Activated CD8-positive, alpha-beta memory T cell treated with anti-CD3 and anti-CD28 coated beads for 24 hours (primary cell): Measurements from ENCODE around the gene UNKL.

Source experiments
- DNase-seq: peaks from one replicate; pipeline ENCODE4 v3.0.0-alpha.2; 2020

Gene UNKL

DNA sequence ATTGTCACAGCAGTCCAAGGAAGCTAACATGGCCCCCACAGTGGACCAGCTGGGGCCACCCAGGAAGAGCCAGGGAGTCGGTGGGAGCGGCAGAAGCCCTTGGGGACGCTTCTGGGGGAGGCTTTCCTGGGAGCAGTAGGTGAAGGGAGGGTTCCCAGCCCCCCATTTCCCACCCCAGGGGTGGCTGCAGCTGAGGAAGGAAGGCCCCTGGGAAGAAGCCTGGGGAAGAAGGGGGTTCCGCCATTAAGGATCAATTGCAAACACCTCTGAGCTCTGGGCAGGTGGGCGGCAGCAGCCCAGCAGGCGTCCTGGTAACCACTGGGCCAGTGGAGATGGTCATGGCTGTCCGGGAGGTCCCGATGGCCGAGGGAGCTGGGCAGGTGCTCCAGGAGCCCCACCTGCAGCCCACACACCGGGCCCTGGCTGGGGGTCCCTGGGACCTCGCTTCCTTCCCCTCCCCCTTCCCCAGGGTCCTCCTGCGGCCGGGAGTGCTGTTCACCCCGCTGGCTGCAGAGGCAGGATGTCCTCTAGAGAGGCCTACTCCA lies 15.8 kb upstream of the UNKL start:
- no peak for DNase-seq

- DNase-seq = no peak
Observed at GRCh38 chr16:1429631-1430030, 15.1 kb upstream of the UNKL start.

DNA sequence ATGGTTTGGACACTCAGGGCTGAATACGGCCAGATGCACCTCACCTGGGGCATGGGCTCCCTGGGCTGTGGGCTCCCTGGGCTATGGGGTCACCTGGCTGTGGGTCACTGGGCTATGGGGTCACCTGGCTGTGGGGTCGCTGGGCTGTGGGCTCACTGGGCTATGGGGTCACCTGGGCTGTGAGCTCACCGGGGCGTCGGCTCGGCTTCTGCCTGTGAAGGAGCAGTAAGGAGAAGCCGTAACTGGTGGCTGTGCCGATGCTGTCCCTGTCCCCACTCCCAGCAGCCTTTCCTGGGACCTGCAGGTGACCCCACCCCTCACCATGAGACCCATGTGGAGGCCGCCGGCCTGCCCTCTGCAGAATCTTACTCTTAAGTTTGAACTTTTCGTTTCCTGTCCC lies 14.5 kb upstream of the UNKL start:
- no peak for DNase-seq

- DNase-seq = peak; percentile 81
Observed at GRCh38 chr16:1428511-1428910, 14.0 kb upstream of the UNKL start.

DNA sequence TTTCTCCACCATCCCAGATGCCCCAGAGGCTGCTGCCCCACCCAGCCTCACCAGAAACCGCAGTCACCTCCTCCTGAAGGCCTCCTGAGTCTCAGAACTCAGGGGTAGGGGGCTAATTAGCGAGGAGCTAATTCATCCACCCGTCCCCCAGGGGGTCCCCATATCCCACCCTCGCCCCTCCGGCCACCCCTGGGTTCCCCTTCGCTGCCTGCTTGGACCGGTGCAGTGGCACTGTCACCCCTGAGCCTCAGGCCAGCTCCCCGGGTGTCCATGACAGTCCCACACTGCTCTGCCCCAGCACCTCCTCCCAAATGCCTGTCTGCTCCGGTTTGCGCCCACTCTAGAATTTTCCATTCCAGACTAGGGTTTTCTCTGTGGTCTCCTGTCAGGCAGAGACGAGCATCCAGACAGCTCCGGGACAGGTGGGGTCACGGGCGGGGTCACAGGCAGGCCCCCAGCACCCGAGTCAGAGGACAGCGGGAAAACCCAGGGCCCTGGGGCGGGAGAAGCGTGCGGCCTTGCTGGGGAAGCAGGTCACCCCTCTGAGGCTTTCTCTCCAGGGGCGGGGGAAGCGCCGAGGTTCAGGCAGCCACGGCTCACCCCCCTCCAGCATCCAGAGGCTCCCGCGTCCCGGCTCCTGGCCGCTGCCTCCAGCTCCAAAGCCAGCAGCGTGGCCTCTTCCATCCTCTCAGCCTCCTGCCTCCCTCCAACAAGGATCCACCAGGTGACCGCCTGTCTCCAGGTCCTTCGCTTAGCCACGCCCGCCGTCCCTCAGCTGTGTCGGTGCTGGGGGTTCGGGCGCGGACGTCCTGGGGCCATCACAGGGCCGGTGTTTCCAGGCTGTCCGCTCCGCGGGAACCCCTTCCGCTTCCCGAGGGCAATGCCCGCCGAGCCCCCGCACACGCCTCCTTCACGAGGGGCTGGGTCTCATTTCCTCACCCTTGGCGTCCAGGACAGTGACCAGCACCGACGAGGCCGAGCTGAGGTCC lies 13.3 kb upstream of the UNKL start:
- DNase-seq = no peak

- DNase-seq = no peak
Observed at GRCh38 chr16:1426734-1427471, 12.4 kb upstream of the UNKL start.

- DNase-seq = no peak
Observed at GRCh38 chr16:1425616-1426370, 11.3 kb upstream of the UNKL start.

DNA sequence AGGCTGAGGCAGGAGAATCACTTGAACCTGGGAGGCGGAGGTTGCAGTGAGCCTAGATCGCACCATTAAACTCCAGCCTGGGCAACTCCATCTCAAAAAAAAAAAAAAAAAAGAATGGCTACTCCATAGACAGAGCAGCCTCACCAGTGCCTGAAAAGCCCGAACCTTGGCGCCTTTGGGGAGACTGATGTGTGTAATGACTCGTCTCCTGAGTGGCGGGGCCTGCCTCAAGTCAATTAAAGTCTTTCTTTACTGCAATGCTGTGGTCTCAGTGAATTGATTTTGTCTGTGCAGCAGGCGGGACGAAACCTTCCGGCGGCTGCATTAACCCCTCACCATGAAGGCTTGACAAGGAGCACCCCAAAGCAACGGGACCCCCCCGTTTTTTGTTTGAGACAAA lies 9.5 kb upstream of the UNKL start:
- no peak for DNase-seq

- no peak for DNase-seq
Observed at GRCh38 chr16:1422076-1422475, 7.6 kb upstream of the UNKL start.

GRCh38 chr16:1420111-1420539 lies 5.6 kb upstream of the UNKL start:
- no peak for DNase-seq

DNA sequence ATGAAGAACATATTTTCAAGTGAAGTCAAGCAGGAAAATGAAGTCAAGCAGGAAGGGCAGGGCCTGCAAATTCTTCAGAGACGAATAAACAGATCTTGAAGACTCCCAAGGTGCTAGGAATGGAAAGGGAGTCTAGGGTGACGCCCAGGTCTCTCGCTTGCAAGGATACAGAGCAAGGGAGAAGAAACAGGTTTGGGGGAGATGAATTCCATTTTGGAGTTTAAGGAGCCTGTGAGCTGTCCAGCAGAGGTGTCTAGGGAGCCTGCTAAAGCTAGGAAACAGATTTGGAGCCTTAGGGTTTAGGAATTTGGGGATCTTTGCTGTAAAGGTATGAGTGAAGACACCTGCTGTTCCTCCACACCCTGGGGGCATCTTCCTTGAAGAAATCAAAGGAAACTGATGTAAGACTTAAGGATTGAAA lies 2.0 kb upstream of the UNKL start:
- DNase-seq = no peak

GRCh38 chr16:1413684-1414531 lies 596 bp downstream of the UNKL start:
- peak; percentile 88 for DNase-seq

DNA sequence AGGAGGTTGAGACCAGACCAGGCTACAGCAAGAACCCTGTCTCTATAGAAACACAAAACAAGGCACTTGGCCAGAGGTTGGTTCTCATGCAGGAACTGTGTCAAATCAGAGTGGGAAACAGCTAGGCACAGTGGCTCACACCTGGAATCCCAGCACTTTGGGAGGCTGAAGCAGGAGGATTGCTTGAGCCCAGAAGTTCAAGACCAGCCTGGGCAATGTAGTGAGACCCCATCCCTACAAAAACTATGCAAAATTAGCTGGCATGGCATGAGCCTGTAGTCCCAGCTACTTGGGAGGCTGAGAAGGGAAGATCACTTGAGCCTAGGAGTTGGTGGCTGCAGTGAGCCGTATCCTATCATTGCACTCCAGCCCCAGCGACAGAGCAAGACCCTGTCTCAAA lies 1.7 kb downstream of the UNKL start:
- no peak for DNase-seq

DNA sequence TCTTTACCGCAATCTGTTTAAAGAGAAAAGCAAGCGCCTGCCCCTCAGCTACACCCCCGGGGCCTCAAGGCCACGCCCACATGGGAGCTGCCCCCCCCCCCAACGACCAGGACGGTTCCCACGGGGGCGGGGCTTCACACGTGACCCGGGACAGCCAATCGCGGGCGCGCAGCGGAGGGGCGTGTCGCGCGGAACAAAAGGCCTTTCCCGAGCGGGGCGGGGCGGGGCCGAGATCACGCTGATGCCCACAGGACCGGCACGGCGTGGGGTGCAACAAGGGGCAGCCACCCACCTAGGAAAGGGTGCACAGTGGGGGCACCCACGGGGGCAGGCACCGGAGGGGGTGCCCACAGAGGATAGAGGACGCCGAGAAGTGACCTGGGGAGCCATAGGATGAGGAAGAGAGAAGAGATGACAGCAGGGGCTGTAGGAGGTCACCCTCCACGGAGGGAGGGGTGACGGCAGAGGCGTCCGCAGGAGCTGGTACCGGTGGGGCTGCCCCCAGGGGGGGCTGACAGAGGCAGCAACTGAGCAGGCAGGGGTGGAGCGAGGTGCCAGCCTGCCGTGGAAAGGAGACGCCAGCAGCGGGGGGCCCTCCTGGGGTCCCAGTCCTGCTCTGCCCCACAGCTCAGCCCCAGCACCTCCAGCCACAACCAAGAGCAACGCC lies 6.2 kb downstream of the UNKL start:
- DNase-seq = peak; percentile 100

- no peak for DNase-seq
Observed at GRCh38 chr16:1407753-1408152, 6.8 kb downstream of the UNKL start.

- no peak for DNase-seq
Observed at GRCh38 chr16:1403733-1404132, 10.8 kb downstream of the UNKL start.

GRCh38 chr16:1403036-1403435 lies 11.5 kb downstream of the UNKL start:
- DNase-seq = no peak

- DNase-seq = no peak
Observed at GRCh38 chr16:1401758-1402154, 12.7 kb downstream of the UNKL start.

DNA sequence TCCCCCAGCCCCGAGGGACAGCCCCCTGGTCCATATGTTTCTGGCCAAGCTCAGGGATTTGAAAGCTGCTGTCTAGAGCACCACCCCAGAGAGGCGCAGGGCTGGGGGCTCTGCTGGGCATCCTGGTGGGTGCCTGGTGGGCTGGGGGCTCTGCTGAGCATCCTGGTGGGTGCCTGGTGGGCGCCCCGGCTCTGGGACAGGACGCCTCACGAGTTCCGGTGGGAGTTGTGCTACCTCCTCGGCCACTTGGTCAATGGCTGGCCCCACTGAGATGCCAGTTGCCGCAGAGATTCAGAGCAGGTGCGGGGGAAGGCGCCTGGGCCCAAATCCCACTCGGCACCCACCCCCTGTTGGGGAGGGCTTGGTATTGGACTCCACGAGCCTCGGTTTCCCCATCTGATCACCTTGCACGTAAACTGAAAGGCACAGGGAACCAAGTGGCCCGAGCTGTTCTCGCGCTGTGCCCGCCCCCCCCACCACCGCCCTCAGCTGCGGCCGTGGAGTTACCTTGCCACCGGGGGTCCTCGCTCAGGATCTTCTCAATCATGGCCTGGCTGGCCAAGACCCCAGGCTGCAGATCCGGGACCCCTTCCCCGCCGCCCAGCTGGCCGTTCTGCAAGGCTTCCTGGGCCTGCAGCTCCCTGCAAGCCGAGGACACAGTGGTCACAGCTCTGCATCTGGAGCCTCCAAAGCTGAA lies 13.3 kb downstream of the UNKL start:
- no peak for DNase-seq

DNA sequence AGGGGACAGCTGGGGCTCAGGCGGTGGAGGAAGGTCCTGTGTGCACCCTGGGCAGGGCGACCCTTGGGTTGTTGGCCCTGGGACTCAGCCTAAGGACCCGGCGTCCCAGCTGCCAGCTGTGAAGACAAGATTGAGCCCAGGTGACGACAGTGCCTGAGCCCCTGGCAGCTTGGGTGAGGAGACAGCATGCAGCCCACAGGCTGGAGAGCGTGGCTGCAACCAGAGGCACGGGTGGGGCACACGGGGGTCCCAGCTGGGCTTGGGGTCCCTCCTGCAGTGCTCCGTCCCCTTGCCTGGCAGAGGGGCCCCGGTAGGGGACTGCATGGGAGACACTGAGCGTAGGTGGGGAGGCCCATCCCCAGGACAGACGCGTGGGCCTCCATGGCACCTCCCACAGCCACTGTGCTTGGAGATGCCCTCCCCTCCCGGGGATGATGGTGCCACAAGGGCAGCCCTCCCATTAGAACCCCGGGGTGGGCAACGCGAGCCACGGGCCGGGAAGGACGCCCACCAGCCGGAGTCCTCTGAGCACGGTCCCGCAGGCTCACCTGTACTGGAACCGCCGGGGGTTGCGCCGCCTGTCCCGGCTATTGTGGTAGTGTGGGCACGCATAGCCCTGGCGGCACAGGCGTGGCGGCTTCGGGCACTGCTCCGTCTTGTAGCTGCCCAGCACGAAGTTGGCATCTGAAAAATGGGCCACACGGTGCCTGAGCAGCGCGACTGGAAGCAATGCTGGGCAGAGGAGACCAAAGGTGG lies 15.5 kb downstream of the UNKL start:
- DNase-seq = no peak
